GM23248 (cell line): ENCODE results near the gene SEMA6B.

Source experiments
- EZH2 ChIP-seq: fragments of 200-600 bp; sonication (generic); IDR thresholded peaks from 2 replicates; pipeline ENCODE4 v1.6.1; 2018; ENCODE audit warnings: antibody characterized with exemption, mild to moderate bottlenecking; ENCODE audit not compliant: insufficient read depth, poor library complexity, severe bottlenecking
- EZH2phosphoT487 ChIP-seq: fragments of 200-600 bp; sonication (generic); IDR thresholded peaks from 2 replicates; pipeline ENCODE4 v1.6.1; 2018; ENCODE audit warnings: antibody characterized with exemption, moderate library complexity, mild to moderate bottlenecking, low read depth; ENCODE audit not compliant: insufficient read depth

DNA sequence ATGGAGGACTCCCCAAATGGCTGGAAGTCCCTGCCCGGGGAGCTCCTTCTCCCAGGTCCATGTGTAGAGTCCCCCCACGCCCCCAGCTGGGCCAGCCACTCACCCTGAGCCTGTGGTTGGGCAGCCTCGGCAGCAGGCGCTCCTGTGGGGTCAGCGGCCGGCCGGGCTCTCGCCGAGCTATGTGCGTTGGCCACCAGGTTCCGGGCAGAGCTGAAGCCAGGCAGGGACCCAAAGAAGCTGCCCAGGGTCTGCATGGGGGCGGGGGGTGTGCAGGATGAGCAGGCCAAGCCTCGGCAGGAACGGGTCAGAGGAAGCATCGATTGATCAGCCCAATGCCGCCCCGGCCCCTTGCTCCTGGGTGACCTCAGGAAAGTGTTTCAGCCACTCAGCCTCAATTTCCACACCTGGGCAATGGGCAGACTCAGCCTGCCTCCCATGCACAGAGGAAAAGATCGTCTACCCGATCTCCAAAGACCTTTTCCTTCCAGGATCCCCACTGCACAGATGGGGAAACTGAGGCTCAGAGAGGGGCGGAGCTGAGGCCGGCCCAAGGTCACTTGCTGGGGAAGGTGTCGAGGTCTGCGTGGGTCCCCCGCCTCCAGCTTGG is 41.9 kb downstream of the SEMA6B start:
- TF ChIP-seq EZH2 (no peak), EZH2phosphoT487 (no peak)
